ENCODE data around the gene KPNA3.
"Not testable (repeated sequence)": the region's sequence is repeated elsewhere in the genome, so short reads cannot be mapped to it uniquely, and the experiment has no call there.

KPNA3 gene

DNA sequence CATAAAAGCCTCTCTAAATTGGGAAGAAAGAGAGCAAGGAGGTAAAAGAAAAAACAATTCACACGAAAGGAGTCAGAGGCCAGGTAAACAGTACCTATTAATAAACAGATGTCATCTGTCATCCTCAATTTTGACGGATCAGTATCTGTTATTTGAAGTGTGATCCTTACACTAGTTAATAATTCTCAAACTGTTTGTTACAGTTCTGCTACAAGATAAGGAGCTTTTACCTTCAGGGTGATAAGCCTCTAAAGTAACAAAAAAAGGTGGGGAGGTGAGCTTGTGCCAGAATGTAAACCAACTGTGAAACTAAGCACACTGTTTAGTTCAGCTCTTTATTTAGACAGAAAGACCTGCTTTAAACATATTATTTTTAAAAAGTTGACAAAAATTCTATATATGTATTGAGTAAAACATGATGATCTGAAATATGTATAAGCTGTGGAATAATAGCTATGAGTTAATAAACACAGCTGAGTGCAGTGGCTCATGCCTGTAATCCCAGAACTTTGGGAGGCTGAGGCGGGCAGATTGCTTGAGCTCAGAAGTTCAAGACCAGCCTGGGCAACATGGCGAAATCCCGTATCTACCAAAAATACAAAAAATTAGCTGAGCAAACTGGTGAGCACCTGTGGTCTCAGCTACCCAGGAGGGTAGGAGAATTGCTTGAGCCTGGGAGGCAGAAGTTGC is 52.8 kb downstream of the KPNA3 start:
- DNase-seq: no peak

DNA sequence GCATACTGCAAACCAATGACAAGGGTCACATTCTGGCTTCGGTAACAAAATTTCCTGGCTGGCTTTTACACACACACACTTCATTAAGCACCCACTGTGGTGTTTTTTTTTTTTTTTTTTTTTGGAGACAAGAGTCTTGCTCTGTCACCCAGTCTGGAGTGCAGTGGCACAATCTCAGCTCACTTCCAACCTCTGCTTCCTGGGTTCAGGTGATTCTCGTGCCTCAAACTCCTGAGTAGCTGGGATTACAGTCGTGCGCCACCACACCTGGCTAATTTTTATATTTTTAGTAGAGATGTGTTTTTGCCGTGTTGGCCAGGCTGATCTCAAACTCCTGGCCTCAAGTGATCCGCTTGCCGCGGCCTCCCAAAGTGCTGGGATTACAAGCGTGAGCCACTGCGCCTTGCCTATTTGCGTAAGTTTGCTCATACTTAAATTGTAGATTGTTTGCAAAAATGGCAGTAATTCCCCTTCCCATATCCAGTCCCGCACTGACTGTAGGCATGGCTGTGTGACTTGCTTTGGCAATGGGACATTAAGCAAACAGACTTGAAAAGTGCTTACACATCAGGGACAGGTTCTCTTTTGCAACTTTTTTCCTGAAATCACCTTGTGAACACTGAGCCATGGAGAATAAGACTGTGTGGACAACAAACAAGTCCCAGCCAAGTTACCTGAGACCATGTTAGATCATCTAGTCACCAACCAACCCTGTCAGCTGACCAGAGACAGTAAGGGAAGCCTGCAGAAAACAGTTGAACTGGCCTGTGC is 59.1 kb downstream of the KPNA3 start:
- no peak for DNase-seq

DNA sequence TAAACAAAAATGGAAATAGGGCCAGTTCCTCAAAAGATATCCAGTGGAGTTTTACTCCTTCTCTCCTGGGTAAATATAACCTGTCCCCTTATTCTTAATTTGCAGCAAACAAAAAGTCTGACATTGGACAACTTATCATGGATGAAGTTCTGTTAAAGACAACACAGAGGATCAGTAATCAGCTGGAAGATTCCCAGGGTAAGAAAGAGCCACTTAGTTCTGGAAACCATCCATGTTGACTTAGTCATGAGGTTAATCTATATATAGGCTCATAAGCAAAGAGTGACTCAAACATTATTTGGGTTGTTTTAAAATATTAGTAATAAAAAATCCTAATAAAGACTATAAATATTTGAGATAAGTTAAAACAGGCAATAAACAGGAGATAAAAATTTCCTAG is 60.7 kb downstream of the KPNA3 start:
- DNase-seq: peak; percentile 12

DNA sequence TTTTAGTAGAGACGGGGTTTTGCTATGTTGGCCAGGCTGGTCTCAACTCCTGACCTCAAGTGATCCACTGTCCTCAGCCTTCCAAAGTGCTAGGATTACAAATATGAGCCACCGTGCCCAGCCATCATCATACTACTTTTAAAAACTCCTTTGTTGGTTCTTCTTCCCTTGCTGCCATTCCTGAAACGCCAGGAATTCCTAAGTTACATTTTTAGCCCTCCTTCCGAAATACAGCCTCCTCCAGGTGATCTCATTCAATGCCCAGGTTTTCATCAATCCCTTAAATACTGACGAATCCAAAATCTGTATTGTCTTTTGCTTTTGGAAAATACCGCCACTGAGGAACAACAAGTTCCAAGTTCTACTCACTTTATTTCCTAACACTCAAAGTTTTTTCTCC is 75.9 kb downstream of the KPNA3 start:
- no peak for DNase-seq

DNA sequence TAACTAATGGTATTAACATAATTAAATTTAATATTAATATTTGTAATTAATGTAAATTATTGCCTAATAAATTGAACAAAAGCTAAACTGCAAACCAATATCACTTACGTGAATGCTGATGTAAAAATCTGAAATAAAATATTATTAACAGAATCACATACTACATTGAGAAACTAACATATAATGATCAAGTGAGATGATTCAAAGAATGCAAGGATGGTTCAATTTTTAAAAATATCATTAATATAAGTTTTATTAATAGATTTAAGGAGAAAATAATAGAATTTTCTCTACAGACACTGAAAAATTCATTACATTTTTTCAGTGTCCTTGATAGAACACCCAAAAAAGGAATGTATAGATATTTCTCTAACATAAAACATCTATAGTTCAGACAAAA is 77.7 kb downstream of the KPNA3 start:
- no peak for DNase-seq

DNA sequence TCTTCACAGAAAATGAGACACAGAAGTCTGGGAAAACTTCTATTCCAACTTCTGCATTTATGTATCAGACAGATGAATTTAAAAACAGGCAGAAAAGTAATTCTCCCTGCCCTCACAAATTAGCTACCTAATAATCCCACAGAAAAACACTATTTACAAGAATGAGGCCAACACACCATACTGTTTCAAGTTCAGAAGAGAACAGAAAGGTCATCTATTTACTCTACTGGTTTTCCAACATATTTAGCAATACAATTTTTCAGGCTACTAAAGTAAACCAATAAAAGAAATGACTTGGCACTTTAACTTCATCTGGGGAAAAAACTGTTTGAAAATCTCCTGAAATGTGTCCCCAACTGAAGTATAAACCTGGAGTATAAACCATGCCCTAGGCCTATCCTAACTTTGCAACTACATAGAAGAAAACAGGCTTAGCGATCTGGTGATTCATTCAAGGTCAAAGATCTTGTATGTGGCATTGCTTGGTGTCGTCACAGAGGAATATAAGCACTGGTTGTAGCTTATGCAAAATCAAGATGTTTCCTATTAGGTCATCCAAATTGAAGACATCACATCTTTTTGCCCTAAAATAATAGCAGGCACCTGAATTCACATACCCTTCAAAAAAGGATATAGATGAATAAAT is 81.1 kb downstream of the KPNA3 start:
- DNase-seq: no peak

DNA sequence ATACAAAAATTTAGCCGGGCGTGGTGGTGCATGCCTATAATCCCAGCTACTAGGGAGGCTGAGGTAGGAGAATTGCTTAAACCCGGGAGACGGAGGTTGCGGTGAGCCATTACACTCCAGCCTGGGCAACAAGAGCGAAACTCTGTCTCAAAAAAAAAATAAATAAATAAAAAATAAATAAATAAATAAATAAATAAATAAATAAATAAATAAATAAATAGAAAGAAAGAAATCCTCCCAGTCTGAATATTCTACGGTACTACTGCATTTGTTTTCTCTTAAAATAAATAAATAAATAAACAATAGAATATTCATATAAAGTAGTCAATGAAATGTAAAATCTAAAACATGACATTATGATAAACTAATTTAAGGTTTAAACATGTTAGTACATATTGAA is 88.2 kb downstream of the KPNA3 start:
- DNase-seq: not testable (repeated sequence)

DNA sequence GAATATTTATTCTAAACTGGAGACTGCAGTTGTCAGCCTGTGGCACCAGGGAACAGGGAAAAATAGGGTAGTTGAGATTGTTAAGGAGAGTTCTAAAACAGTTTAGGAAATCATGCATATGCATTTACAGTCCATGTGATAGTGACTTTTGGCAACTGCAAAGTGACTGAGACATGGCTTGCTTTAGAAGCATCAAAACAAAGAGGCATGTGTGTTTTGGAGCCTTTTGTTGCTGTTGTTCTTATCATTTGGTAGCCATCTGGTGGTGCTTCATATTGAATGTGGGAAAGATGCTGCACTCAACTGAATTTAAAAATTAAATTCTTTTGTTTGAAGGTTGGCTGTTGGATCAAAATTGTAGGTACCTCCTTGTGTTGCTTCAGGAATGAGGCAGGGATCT is 91.0 kb downstream of the KPNA3 start:
- no peak for DNase-seq

DNA sequence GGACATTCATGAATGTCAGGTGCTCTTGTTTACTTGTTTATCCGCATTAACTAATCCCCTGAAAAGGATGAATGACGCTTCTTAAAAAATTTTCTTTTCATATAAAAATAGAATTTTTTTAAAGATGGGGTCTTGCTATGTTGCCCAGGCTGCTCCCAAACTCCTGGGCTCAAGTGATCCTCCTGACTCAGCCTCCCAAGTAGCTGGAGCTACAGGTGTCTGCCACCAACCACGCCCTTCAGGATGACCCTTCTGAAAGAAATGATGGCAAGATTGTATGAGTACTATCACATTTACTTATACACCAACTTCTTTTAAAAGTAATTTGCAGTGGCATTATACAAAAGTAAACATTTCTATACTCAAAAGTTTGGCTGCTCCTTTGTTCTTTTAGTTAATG is 95.0 kb downstream of the KPNA3 start:
- DNase-seq: no peak

DNA sequence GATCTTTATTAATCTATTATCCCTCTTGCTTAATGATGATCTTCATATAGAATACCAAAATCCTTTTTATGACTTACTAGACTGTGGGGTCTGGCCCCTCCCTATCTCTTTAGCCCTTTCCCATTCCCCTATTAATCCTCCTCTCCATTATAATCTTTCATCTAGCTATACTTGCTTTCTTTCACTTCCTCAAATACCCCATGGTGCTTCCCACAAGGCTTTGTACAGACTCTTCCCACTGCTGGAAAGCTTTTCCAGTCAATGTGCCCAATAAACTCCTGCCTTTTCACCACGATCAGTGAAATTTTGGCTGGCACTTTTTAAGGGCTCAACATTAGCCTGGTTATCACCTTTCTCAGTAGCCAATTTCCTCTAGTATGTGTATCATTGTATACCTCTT is 98.0 kb downstream of the KPNA3 start:
- DNase-seq: no peak

DNA sequence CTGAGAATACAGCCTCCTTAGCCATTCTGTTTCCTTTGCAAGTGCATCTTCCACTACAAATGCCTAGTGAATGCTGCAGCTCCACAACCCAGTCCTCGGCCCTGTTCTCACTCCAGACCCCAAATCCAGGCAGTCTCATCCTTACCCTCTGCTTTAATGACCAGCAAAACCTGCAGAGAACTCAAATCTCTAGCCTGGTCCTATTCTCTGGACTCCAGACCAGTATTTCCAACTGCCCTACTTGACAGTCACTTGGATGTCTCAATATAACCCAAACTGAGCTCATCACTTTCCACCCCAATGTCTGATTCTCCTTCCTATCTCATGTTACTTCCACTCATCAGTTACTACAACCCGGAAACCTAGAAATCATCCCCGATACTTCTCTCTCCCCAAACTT is 98.6 kb downstream of the KPNA3 start:
- DNase-seq: no peak

DNA sequence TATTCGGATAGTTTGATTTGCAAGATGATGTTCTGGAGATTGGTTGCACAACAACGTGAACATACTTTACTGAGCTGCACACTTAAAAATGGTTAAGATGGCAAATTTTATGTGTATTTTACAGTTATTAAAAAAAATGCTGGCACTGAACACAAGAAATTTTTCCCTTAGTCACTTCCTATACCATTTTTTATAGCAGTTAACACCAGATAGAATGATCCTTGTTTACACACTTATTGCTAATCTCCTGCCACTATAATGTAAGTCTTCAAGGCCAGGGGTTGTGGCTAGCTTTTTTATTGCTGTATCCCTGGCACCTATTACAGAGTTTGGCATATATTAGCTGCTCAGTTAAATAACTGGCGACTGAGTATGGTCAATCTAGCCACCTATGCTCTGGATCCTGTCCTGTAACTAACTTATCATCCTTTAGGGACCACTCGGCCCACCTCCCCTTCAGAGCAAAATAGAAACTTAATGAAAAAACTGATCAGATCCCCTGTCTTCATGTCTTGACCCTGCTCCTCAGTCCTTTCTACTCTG is 99.2 kb downstream of the KPNA3 start:
- DNase-seq: peak; percentile 49

DNA sequence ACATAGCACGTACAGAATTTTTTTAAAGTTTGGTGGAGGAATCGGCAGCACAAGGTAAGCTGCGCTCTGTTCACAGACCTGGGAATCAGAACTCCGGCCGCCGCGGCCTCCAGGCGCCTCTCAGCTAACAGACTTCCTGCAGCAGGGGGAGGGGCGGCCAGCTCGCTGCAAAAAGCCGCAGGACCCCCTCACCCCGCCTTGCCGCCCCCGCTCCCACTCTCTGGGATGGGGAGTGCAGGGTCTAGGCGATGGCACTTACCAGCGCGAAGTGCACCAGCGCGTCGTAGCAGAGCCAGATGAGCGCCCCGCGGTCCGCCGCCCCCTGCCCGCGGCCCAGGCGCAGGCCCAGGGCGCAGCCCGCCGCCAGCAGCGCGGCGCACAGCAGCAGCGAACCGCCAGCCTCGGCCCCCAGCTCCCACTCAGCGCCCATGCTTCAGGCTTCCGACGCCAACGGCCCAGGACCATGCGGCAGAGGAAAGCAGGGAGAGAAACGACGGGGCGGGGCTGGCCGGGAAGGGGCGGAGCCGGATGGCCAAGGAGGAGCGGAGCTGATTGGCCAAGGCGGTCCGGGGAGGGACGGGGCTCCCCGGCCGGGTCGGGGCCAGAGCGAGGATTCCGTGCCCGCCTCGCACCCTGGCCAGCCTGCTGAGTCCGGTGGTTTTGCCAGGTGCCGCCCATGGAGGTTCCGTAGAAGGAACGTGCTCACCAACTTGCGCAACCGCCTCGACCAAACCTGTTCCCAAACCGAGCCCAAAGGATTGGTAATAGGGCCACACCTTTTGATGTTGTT is 101.3 kb downstream of the KPNA3 start, which contains the start of gene EBPL:
Gene EBPL, minus strand, starts transcription at position 492 of the 790 bp plus-strand sequence. Its CDS starts 62 bp downstream, at position 430.
- DNase-seq: peak; percentile 90

DNA sequence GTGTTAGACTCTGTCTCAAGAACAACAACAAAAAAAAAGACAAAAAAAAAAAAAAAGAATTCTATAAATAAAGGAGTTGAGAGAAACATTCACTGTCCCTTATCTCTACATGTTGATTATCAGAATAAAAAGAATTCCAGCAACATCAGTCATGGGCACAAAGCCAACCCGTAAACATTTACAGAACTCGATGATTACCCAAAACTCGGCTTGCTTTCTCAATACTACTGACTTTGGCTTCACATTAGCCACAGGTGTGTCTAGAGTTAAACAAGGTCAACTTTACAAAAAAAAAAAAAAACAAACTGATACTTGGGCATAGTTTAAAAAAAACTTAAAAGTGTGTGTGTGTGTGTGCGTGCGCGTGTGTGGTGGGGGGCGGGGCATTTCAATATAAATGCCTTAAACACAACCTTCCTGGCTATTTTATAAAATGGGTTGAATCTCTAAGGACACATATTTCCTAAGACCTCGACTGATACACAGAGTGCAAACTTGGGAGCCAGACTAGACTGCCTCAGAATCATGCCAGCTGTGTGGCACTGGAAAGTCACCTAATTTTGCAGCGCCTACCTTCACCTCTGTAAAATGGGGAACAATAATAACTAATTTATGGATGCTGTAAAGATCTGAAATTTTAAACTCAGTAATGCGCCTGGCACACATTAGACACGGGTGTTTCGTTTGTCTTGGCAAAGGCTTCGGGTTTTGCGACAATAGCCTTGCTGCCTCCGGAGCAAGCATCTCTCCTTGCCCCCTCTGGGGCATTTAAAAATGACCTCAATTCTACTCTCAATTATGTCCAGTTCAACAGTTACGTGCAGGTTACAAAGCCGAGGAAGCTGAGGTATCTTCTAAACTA is 102.1 kb downstream of the KPNA3 start:
- DNase-seq: peak; percentile 55

DNA sequence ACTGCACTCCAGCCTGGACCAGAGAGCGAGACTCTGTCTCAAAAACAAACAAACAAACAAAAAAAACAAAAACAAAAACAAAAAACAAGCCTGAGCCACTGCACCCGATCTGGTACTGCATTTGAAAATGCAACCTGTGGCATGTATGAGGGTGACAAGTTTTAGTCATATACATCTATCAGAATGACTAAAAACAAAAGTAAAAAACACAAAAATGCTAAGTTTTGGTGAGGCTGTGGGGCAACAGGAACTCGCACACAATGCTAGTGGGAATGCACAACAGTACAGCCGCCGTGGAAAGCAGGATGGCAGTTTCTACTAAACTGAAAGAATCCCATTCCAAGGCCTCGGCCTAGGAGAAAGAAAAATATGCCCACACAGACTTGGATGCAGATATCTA is 109.0 kb downstream of the KPNA3 start:
- DNase-seq: no peak

DNA sequence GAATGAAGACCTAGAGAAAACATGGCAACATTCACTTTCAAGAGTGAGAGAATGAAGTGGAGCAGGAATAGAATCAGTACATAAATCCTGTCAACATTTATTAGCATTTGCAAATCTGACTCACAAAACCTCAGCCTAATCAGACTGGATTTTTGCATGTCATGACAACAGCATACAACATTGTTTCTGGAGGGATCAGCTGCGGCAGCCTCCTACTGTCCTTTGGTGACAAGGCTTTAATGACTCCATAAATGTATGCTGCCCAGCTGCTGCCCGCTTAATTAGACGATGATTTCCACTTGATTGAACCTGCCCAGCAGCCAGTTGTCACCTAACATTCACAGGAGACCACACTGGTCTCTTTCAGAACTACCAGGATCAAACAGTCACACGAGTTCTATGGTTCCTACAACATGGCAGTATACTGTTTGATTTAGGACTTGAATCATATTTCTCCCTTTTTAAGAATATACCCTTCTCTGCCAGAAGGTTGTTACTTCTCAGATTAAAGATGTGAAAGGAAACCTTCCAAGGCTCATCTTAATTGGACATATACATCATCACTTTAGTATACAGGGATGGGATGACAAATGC is 110.5 kb downstream of the KPNA3 start:
- no peak for DNase-seq

DNA sequence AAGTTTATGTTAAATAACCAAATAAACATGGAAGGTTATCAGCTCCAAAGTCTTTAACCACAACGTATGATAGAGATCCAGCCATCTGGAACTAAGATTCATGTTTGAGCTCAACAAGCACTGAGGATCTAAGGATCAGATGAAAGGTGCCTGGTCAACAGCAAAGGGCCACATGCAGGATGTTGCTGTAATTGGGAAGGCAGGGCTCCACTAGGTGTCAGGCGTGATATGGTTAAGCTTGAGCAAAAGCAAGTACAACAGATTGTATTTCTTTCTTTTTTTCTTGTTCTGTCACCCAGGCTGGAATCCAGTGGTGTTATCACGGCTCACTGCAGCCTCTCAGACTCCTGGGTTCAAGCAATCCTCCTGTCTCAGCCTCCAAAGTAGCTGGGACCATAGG is 113.2 kb downstream of the KPNA3 start:
- peak; percentile 63 for DNase-seq

DNA sequence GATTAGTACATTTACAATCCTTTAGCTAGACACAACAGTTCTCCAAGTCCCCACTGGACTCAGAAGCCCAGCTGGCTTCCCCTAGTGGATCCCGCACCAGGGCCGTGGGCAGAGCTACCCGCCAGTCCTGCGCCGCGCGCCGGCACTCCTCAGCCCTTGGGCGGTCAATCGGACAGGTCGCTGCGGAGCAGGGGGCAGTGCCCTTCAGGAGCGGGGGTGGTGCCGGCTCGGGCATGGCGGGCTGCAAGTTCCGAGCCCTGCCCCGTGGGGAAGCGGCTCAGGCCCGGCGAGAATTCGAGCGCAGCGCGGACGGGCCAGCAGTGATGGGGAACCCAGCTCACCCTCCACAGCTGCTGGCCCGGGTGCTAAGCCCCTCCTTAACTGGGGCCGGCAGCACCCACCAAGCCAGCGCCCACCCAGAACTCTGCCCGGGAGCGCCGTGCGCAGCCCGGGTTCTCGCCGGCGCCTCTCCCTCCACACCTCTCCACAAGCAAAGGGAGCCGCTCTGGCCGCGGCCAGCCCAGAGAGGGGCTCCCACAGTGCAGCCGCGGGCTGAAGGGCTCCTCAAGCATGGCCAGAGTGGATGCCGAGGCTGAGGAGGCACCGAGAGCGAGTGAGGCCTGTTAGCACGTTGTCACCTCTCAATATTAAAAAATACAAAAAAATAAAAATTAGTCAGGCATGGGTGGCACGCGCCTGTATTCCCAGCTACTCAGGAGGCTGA is 114.1 kb downstream of the KPNA3 start:
- no peak for DNase-seq

DNA sequence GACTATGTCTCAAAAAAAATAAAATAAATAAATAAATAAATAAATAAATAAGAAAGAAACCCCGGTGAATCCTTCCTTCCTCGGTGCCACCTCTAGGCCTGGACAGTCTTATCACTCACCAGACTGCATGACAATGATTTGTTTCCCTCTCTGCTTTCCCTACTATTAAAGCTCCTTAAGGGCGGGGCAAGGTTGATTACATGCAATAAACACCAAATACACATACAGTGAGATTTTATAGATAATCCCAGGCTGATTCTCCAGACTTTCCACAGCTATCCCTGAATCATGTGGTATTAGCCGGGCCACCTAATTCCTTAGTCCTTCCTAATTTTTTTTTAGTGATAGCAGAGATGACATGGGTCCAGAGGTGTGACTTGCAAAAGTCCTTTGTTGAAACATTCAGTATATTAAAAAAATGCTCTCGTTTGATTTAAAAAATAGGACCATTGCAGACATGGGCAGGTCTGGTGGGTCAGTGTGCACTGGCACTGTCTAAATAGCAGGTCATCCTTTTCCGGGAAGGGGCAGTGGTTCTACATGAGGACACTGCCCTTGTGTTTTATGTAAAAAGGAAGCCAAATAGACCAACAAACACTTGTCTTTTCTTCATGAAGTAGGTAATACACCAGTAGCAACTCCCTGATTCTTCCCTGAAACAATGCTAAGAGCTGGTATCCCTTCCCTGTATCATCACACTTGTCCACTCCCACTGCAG is 115.7 kb downstream of the KPNA3 start:
- DNase-seq: no peak

DNA sequence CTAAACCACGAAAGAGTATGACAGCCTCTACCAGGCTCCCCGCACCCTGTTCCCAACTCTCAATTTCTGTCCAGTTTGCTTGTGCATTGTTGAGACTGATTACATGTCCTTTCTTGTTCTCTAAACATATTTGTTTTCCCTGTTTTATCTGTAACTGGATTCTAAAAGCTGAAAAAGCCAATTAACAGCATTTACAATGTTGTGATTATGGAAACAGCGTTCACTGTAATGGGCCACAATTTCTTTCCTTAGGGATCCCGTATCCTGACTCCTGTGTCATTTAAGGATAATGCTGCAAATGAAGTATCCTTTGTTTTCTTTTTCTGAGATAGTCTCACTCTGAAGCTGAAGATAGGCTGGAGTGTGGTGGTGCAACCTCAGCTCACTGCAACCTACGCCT is 121.7 kb downstream of the KPNA3 start:
- no peak for DNase-seq

Data from hematopoietic multipotent progenitor cell treated with erythropoietin and hydrocortisone succinate and interleukin-3 and kit ligand, for 8 days (in vitro differentiated cells).